Stomach (tissue), 4 donors: ENCODE results near the gene YIPF6.

Experiments used
- CTCF ChIP-seq, 7 experiments: fragments of 450-650 bp in 4 of 7; fragments of 200-600 bp in 3 of 7; sonication (generic) in 3 of 7; IDR thresholded peaks; one replicate each; pipeline ENCODE4 v1.5.1; 2016 to 2019; ENCODE audit warnings: antibody characterized with exemption in 7 of 7, control low read depth in 2 of 7, mild to moderate bottlenecking in 1 of 7
- EP300 ChIP-seq: sonication (generic); formaldehyde crosslinking; IDR thresholded peaks from one replicate; pipeline ENCODE4 v1.6.1; 2017; ENCODE audit warnings: antibody characterized with exemption
- POLR2A ChIP-seq, 4 donors: fragments of 450-650 bp; IDR thresholded peaks; one replicate each; pipeline ENCODE4 v1.6.1; 2016; ENCODE audit warnings: antibody characterized with exemption in 4 of 4, control low read depth in 2 of 4, mild to moderate bottlenecking in 1 of 4, moderate library complexity in 1 of 4
- POLR2AphosphoS5 ChIP-seq, 3 donors: sonication (generic); formaldehyde crosslinking; IDR thresholded peaks; one replicate each; pipeline ENCODE4 v1.6.1; 2016; ENCODE audit warnings: antibody characterized with exemption in 3 of 3

- no peak for TF ChIP-seq EP300
- TF ChIP-seq POLR2A (IDR thresholded peaks at IDR 0.05) = no peak
- no peak for TF ChIP-seq CTCF (IDR thresholded peaks at IDR 0.05)
- TF ChIP-seq POLR2AphosphoS5 (IDR thresholded peaks at IDR 0.05) = no peak
Observed at GRCh38 chrX:68506649-68507048, 7.8 kb downstream of the YIPF6 start.
